Esophagus squamous epithelium (tissue), 5 donors: ENCODE results near the gene FAM174B. TPM values are rescaled to one million over a fixed set of nuclear protein-coding genes. Genes with fewer than 3 reads are reported as not detected.

Experiments
- DNase-seq: peaks from one replicate; lab custom pipeline; 2025; lab: John Stamatoyannopoulos, UW
- H3K27ac ChIP-seq, 4 donors: fragments of 200-600 bp; sonication (generic); one replicate each; pipeline ENCODE4 v1.5.1; 2016 to 2019; ENCODE audit warnings: mild to moderate bottlenecking in 1 of 4
- H3K27me3 ChIP-seq, 4 donors: fragments of 200-600 bp; sonication (generic); 1 replicate in 3 of 4; 2 replicates in 1 of 4; pipeline versions ENCODE4 v1.5.1 to v1.6.0; 2017 to 2021; ENCODE audit warnings: antibody characterized with exemption in 1 of 4
- H3K36me3 ChIP-seq, 3 donors: fragments of 200-600 bp; sonication (generic); one replicate each; pipeline ENCODE4 v1.5.1; 2016 to 2019
- H3K4me1 ChIP-seq, 3 donors: fragments of 200-600 bp; sonication (generic); one replicate each; pipeline ENCODE4 v1.5.1; 2017 to 2019
- H3K4me3 ChIP-seq, 4 donors: fragments of 200-600 bp; sonication (generic); 1 replicate in 3 of 4; 2 replicates in 1 of 4; pipeline ENCODE4 v1.5.1; 2016 to 2019; ENCODE audit warnings: mild to moderate bottlenecking in 2 of 4, moderate library complexity in 1 of 4
- H3K9me3 ChIP-seq, 3 donors: fragments of 200-600 bp; sonication (generic); one replicate each; pipeline ENCODE4 v1.5.1; 2016 to 2019
- CTCF ChIP-seq, 6 experiments: fragments of 450-650 bp in 4 of 6; fragments of 200-600 bp in 2 of 6; sonication (generic) in 2 of 6; IDR thresholded peaks; one replicate each; pipeline ENCODE4 v1.5.1; 2016 to 2019; ENCODE audit warnings: antibody characterized with exemption in 6 of 6, mild to moderate bottlenecking in 4 of 6, moderate library complexity in 4 of 6
- POLR2A ChIP-seq, 4 donors: fragments of 450-650 bp; IDR thresholded peaks; one replicate each; pipeline ENCODE4 v1.6.1; 2017; ENCODE audit warnings: antibody characterized with exemption in 4 of 4, mild to moderate bottlenecking in 4 of 4, moderate library complexity in 3 of 4
- WGBS, 2 donors: methylation state at CpG; one replicate each; pipeline ENCODE4 v1.1.5; 2018; 5-methylcytosine and 5-hydroxymethylcytosine counted together
- intact Hi-C: fragments of 100-400 bp; cut with DNase I; formaldehyde crosslinking; loops from one replicate; pipeline ENCODE4 v1.15.0; 2022
- total RNA-seq, 4 donors: library from RNA; depleted of rRNA; stranded (reverse); fragments of >200 nt; gene quantifications; one replicate each; pipeline ENCODE4 v1.1.0, GENCODE V29; 2016
- donor health status: DM: yes; HTN: yes; CAD: no.

FAM174B gene
- total RNA-seq = 10 to 100 TPM in 1 of 4 donors, 1 to 10 TPM in 3; 1.4 to 11.7 (median 4.2) TPM

- 0% methylated on average over 25 to 28 of the region's 100 CpGs for WGBS, 2 donors
- intact Hi-C loops = no loop called here
- TF ChIP-seq CTCF (IDR thresholded peaks at IDR 0.05) (peak in 2 of 6 experiments; percentile 8), POLR2A (IDR thresholded peaks at IDR 0.05) (no peak)
- no peak for DNase-seq
- Histone ChIP-seq H3K9me3 (no peaks in the 10 kb centered on the region), H3K4me1 (peaks cover 4 to 31% (median 10%) of the 10 kb centered on the region in 3 donors), H3K27ac (peak within 1 kb of the TSS; percentile 49 to 72 (median 58)), H3K27me3 (peaks cover 0 to 26% (median 0%) of the 10 kb centered on the region in 4 donors), H3K36me3 (no peaks in the 10 kb centered on the region), H3K4me3 (peak within 1 kb of the TSS; percentile 48 to 75 (median 60))
Measured at GRCh38 chr15:92655178-92655995, at the start of gene FAM174B. Gene FAM174B (minus strand): TSS chr15:92655775.

GRCh38 chr15:92696096-92696495, 40.5 kb upstream of the FAM174B start:
- H3K27me3 ChIP-seq = no peaks in the 10 kb centered on the region
- intact Hi-C loops = no loop called here
- DNase-seq = no peak
- H3K4me3 ChIP-seq = no peak overlapping the region
- no peaks in the 10 kb centered on the region for H3K4me1 ChIP-seq
- 34 to 44% methylated on average over 5 of the region's 5 CpGs for WGBS, 2 donors
- no peak overlapping the region for H3K27ac ChIP-seq
- no peak for TF ChIP-seq CTCF (IDR thresholded peaks at IDR 0.05)
- no peak for TF ChIP-seq POLR2A (IDR thresholded peaks at IDR 0.05)
- no peaks in the 10 kb centered on the region for H3K36me3 ChIP-seq
- H3K9me3 ChIP-seq = no peaks in the 10 kb centered on the region

- no peak overlapping the region for H3K4me3 ChIP-seq
- no peak for TF ChIP-seq POLR2A (IDR thresholded peaks at IDR 0.05)
- TF ChIP-seq CTCF (IDR thresholded peaks at IDR 0.05) = no peak
- no peak overlapping the region for H3K27ac ChIP-seq
- no peaks in the 10 kb centered on the region for H3K27me3 ChIP-seq
- no peak for DNase-seq
- 47 to 70% methylated on average over 5 of the region's 5 CpGs for WGBS, 2 donors
- no peaks in the 10 kb centered on the region for H3K36me3 ChIP-seq
- H3K4me1 ChIP-seq = peaks cover 0 to 12% (median 0%) of the 10 kb centered on the region in 3 donors
- H3K9me3 ChIP-seq = peaks cover 0 to 2% (median 0%) of the 10 kb centered on the region in 3 donors
- intact Hi-C loops = no loop called here
Measured at GRCh38 chr15:92693691-92694331, 38.2 kb upstream of the FAM174B start.

GRCh38 chr15:92690395-92690794, 34.8 kb upstream of the FAM174B start:
- Histone ChIP-seq H3K27ac (no peak overlapping the region), H3K4me3 (no peak overlapping the region), H3K9me3 (peaks cover 0 to 5% (median 0%) of the 10 kb centered on the region in 3 donors), H3K36me3 (no peaks in the 10 kb centered on the region), H3K4me1 (peaks cover 0 to 20% (median 0%) of the 10 kb centered on the region in 3 donors), H3K27me3 (no peaks in the 10 kb centered on the region)
- intact Hi-C loops = no loop called here
- no peak for DNase-seq
- TF ChIP-seq POLR2A (IDR thresholded peaks at IDR 0.05) = no peak
- TF ChIP-seq CTCF (IDR thresholded peaks at IDR 0.05) = no peak
- WGBS, 2 donors = 47 to 57% methylated on average over 3 of the region's 3 CpGs

GRCh38 chr15:92687746-92688145, 32.2 kb upstream of the FAM174B start:
- no peak overlapping the region for H3K27ac ChIP-seq

More at GRCh38 chr15:92687746-92688145, 32.2 kb upstream of the FAM174B start:
- H3K27me3 ChIP-seq = no peaks in the 10 kb centered on the region
- no peaks in the 10 kb centered on the region for H3K36me3 ChIP-seq
- peaks cover 0 to 25% (median 0%) of the 10 kb centered on the region in 3 donors for H3K4me1 ChIP-seq
- 88 to 92% methylated on average over 1 of the region's 1 CpG for WGBS, 2 donors
- H3K9me3 ChIP-seq = peaks cover 0 to 5% (median 0%) of the 10 kb centered on the region in 3 donors
- H3K4me3 ChIP-seq = no peak overlapping the region
- no peak for DNase-seq
- TF ChIP-seq POLR2A (IDR thresholded peaks at IDR 0.05) = no peak
- no peak for TF ChIP-seq CTCF (IDR thresholded peaks at IDR 0.05)
- intact Hi-C loops = no loop called here
